ENCODE measurements around the gene PTX4.

The PTX4 gene

DNA sequence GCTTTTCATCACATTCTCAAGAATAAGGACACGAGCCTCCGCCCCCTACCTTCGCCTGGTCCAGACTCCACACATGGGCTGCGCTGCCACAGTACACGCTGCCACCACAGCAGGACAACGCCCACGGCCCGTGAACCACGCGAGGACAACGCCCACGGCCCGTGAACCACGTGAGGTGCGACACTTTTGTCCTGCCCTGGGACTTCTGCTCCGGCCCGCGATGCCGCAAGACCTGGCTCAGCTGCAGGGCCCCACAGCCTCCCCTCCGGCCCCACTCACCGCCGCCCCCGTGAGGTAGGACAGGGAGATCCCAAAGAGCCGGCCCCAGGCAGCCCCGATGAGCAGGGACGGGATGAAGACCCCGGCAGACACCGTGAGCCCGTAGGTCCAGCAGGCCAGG, 38.5 kb downstream of the PTX4 start:
- H3K4me2 ChIP-seq (ENCODE audit: low read length): no peak overlapping the region
- H3K4me1 ChIP-seq (ENCODE audit: control insufficient read depth, insufficient read depth, low read length): no peaks in the 10 kb centered on the region
- no peak overlapping the region for H3K4me3 ChIP-seq (ENCODE audit: low read length)
- H3K9me3 ChIP-seq (replicated peaks; ENCODE audit: low read length): no peaks in the 10 kb centered on the region
- no peaks in the 10 kb centered on the region for H3K27me3 ChIP-seq (ENCODE audit: control insufficient read depth, insufficient read depth, low read length)
- no peak overlapping the region for H3K9ac ChIP-seq (ENCODE audit: low read depth, low read length)
- peaks cover 53% of the 10 kb centered on the region for H3K36me3 ChIP-seq (ENCODE audit: insufficient read depth, low read length)

- Histone ChIP-seq H3K4me3 (ENCODE audit: low read length) (no peak overlapping the region), H3K9me3 (replicated peaks; ENCODE audit: low read length) (no peaks in the 10 kb centered on the region), H3K27me3 (ENCODE audit: control insufficient read depth, insufficient read depth, low read length) (no peaks in the 10 kb centered on the region), H3K4me1 (ENCODE audit: control insufficient read depth, insufficient read depth, low read length) (no peaks in the 10 kb centered on the region), H3K36me3 (ENCODE audit: insufficient read depth, low read length) (peaks cover 45% of the 10 kb centered on the region), H3K4me2 (ENCODE audit: low read length) (no peak overlapping the region), H3K9ac (ENCODE audit: low read depth, low read length) (no peak overlapping the region)
These were observed 39.4 kb downstream of the PTX4 start for GRCh38 chr16:1449201-1449788.

DNA sequence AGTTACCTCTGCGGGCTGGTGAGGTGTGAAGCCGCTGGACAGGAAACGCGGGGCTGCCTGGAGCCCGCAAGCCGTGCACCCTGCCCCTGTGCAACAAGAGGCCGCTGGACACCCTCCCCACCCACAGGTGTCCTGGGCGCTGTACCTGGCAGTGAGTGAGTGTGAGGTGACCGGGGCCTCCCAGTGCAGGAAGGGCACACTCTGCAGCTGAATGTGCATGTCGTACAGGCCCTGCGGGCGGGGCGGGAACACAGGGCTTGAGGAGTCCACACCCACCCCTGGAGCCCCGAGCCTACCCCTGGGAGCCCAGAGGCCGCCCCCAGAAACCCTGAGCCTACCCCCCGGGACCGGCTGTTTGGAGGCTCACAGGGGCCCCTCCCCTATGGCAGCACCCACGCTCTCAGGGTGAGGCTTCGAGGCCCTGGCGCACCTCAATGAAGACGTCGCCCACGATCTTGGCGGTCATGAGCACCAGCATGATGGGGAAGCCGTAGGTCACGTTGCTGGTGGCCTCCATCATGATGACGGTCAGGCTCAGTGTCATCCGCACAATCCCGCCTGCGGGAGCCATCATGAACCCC, 40.1 kb downstream of the PTX4 start:
- H3K27me3 ChIP-seq (ENCODE audit: control insufficient read depth, insufficient read depth, low read length): no peaks in the 10 kb centered on the region
- H3K36me3 ChIP-seq (ENCODE audit: insufficient read depth, low read length): peaks cover 39% of the 10 kb centered on the region
- H3K9ac ChIP-seq (ENCODE audit: low read depth, low read length): no peak overlapping the region
- H3K9me3 ChIP-seq (replicated peaks; ENCODE audit: low read length): no peaks in the 10 kb centered on the region
- no peak overlapping the region for H3K4me2 ChIP-seq (ENCODE audit: low read length)
- H3K4me1 ChIP-seq (ENCODE audit: control insufficient read depth, insufficient read depth, low read length): no peaks in the 10 kb centered on the region
- H3K4me3 ChIP-seq (ENCODE audit: low read length): no peak overlapping the region

DNA sequence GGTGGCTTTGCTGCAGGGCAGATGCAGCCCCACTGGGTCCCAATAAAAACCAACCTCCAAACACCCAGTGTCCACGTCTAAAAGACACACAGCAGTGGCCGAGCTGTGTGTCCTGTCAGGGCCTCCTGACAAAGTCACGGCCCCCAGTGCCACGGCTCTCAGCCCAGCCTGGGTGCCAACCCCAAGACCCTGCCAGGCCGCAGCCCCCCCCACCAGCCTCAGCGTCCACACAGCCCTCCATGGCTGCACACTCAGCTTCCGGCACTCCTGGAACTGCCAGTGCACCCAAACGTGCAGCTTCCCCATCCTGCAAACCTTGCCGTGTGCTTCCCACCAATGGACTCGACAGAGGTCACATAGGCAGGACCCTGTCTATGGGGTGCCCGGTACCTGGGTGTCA, 40.8 kb downstream of the PTX4 start:
- Histone ChIP-seq H3K4me1 (ENCODE audit: control insufficient read depth, insufficient read depth, low read length) (no peaks in the 10 kb centered on the region), H3K9me3 (replicated peaks; ENCODE audit: low read length) (no peaks in the 10 kb centered on the region), H3K27me3 (ENCODE audit: control insufficient read depth, insufficient read depth, low read length) (no peaks in the 10 kb centered on the region), H3K9ac (ENCODE audit: low read depth, low read length) (no peak overlapping the region), H3K4me2 (ENCODE audit: low read length) (no peak overlapping the region), H3K4me3 (ENCODE audit: low read length) (no peak overlapping the region), H3K36me3 (ENCODE audit: insufficient read depth, low read length) (peaks cover 34% of the 10 kb centered on the region)

- Histone ChIP-seq H3K36me3 (ENCODE audit: insufficient read depth, low read length) (peaks cover 21% of the 10 kb centered on the region), H3K27me3 (ENCODE audit: control insufficient read depth, insufficient read depth, low read length) (no peaks in the 10 kb centered on the region), H3K4me3 (ENCODE audit: low read length) (no peak overlapping the region)
These were observed 42.3 kb downstream of the PTX4 start for GRCh38 chr16:1446296-1447080.

GRCh38 chr16:1445518-1446203, 43.1 kb downstream of the PTX4 start:
- H3K9ac ChIP-seq (ENCODE audit: low read depth, low read length): no peak overlapping the region
- no peak overlapping the region for H3K4me3 ChIP-seq (ENCODE audit: low read length)
- H3K9me3 ChIP-seq (replicated peaks; ENCODE audit: low read length): no peaks in the 10 kb centered on the region
- H3K36me3 ChIP-seq (ENCODE audit: insufficient read depth, low read length): peaks cover 13% of the 10 kb centered on the region
- H3K27me3 ChIP-seq (ENCODE audit: control insufficient read depth, insufficient read depth, low read length): no peaks in the 10 kb centered on the region
- H3K4me2 ChIP-seq (ENCODE audit: low read length): no peak overlapping the region
- H3K4me1 ChIP-seq (ENCODE audit: control insufficient read depth, insufficient read depth, low read length): no peaks in the 10 kb centered on the region

More at GRCh38 chr16:1446296-1447080, 42.3 kb downstream of the PTX4 start:
- Histone ChIP-seq H3K4me2 (ENCODE audit: low read length) (no peak overlapping the region), H3K9me3 (replicated peaks; ENCODE audit: low read length) (no peaks in the 10 kb centered on the region), H3K9ac (ENCODE audit: low read depth, low read length) (no peak overlapping the region), H3K4me1 (ENCODE audit: control insufficient read depth, insufficient read depth, low read length) (no peaks in the 10 kb centered on the region)

DNA sequence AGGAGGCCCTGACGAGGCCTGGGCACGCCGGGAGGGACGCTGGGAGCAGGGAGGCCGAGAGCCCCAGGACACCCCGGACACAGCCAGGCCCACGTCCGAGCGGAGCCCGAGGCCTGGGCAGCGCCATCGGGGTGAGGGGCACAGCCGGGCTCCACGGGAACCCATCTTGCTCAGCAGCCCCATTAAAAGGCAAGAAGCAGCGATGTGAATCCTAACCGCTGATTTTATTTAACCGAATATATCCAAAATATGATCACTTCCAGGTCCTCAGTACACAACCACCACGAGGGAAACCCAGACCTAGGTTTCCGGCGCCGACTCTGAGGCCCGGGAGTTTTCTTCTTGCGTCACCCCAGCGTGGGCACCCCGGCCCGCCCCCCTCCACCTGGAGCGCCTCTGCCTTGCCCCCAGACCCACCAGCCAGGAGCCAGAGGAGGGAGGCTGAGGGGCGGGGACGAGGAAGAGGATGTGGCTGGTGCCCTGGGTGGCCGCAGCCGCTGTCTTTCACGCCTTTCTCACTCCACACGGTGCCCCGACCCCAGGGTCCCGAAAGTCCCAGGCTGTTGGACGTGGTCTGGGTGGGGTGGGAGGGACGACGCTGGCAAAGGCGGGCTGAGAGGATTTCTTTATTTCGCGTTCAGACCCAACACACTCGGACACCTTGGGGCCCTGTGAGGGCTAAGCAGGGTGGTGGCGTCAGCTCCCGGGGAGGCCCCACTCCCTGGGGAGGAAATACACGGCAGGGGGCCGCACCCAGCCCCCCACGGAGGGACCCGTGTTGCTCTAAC, 43.8 kb downstream of the PTX4 start:
- H3K36me3 ChIP-seq (ENCODE audit: insufficient read depth, low read length): peaks cover 10% of the 10 kb centered on the region
- H3K9ac ChIP-seq (ENCODE audit: low read depth, low read length): no peak overlapping the region
- no peaks in the 10 kb centered on the region for H3K4me1 ChIP-seq (ENCODE audit: control insufficient read depth, insufficient read depth, low read length)
- no peaks in the 10 kb centered on the region for H3K9me3 ChIP-seq (replicated peaks; ENCODE audit: low read length)
- no peak overlapping the region for H3K4me2 ChIP-seq (ENCODE audit: low read length)
- no peaks in the 10 kb centered on the region for H3K27me3 ChIP-seq (ENCODE audit: control insufficient read depth, insufficient read depth, low read length)
- H3K4me3 ChIP-seq (ENCODE audit: low read length): no peak overlapping the region

DNA sequence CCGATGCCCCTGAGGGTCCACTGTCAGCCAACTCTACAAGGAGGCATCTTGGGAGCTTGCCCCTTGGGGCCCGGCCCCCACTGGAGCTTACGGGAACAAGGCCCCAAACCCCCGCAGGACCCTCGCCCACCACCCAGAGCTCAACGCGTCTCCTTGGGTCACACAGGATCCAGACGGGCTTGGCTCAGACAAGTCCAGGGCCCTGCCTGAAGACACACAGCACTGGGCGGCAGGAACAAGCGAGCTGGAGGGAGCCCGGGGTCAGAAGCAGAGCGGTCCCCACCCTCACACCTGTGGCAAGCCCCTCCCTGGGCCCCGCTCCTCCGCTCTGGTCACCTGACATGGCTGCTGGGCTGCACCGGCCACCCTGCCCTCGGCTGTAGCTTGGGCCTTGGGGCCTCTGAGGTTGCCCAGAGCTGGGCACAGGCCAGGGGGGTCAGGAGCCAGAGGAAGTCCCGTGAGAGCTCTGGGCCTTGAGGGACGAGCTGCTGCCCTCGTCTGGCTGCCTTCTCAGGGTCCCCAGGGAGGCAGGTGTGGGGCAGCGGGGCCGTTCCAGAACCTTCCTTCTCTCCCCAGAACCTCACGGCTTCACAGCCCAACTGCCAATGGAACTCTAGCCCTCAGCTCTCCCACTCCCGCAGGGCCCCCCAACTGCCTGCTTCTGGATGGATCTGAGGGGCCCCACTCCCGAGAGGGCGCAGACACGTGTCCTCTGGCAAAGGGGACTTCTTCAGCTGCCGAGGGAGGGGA, 44.6 kb downstream of the PTX4 start, which contains the start of gene CCDC154:
Gene CCDC154, minus strand, starts transcription at position 577 of the 750 bp plus-strand sequence. Its CDS starts 234 bp downstream, at position 343.
- Histone ChIP-seq H3K4me3 (ENCODE audit: low read length) (no peak within 1 kb of the TSS), H3K4me2 (ENCODE audit: low read length) (no peak within 1 kb of the TSS), H3K27me3 (ENCODE audit: control insufficient read depth, insufficient read depth, low read length) (no peaks in the 10 kb centered on the region), H3K9me3 (replicated peaks; ENCODE audit: low read length) (no peaks in the 10 kb centered on the region), H3K4me1 (ENCODE audit: control insufficient read depth, insufficient read depth, low read length) (no peaks in the 10 kb centered on the region), H3K9ac (ENCODE audit: low read depth, low read length) (no peak within 1 kb of the TSS), H3K36me3 (ENCODE audit: insufficient read depth, low read length) (peaks cover 6% of the 10 kb centered on the region)

DNA sequence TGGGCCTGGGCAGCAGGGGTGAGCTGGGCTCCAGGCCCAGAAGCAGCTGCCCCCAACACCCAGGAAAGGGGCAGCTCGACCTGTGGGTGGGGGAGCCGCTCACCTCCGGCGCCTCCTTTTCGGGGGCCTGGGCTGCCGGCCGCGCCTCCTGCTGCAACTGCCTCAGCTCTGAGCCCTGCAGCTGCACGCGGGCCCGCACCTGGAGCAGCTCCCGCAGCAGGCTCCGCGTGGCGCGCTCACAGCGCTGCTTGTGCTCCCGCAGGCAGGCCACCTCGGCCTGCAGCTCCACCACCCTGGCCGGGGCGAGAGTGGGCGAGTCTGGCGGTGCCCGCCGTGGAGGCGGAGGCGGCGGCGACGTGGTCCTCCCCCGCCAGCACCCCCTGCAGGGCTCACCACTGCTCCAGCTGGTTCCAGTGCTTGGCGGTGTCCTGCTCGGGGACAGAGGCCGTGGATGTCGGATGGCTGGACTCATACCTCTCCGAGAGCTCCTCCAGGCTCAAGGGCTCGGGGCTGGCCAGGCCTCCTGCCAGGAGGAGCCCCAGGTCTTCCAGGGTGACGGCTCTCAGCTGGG, 45.3 kb downstream of the PTX4 start:
- no peaks in the 10 kb centered on the region for H3K9me3 ChIP-seq (replicated peaks; ENCODE audit: low read length)

GRCh38 chr16:1442697-1443096, 46.0 kb downstream of the PTX4 start:
- Histone ChIP-seq H3K4me1 (ENCODE audit: control insufficient read depth, insufficient read depth, low read length) (no peaks in the 10 kb centered on the region), H3K9me3 (replicated peaks; ENCODE audit: low read length) (no peaks in the 10 kb centered on the region), H3K9ac (ENCODE audit: low read depth, low read length) (no peak overlapping the region), H3K27me3 (ENCODE audit: control insufficient read depth, insufficient read depth, low read length) (no peaks in the 10 kb centered on the region), H3K4me2 (ENCODE audit: low read length) (no peak overlapping the region), H3K36me3 (ENCODE audit: insufficient read depth, low read length) (no peaks in the 10 kb centered on the region), H3K4me3 (ENCODE audit: low read length) (no peak overlapping the region)

More for the DNA sequence above, 45.3 kb downstream of the PTX4 start:
- H3K4me2 ChIP-seq (ENCODE audit: low read length): no peak overlapping the region
- H3K9ac ChIP-seq (ENCODE audit: low read depth, low read length): no peak overlapping the region
- no peak overlapping the region for H3K4me3 ChIP-seq (ENCODE audit: low read length)
- H3K27me3 ChIP-seq (ENCODE audit: control insufficient read depth, insufficient read depth, low read length): no peaks in the 10 kb centered on the region
- H3K4me1 ChIP-seq (ENCODE audit: control insufficient read depth, insufficient read depth, low read length): no peaks in the 10 kb centered on the region
- H3K36me3 ChIP-seq (ENCODE audit: insufficient read depth, low read length): peaks cover 6% of the 10 kb centered on the region
